H1 (cell line): ENCODE results near the gene DAPK2. TPM values are rescaled to one million over a fixed set of nuclear protein-coding genes. Genes with fewer than 3 reads are reported as not detected.

ENCODE experiments used
- CTCF ChIA-PET: fragments of 300-600 bp; sonication (Branson Sonifier 250); formaldehyde crosslinking; loops from one replicate; lab custom pipeline; 2021; ENCODE audit not compliant: partially characterized antibody; lab: Charles Lee
- POLR2A ChIA-PET: fragments of 300-600 bp; sonication (Branson Sonifier 250); formaldehyde crosslinking; loops from one replicate; lab custom pipeline; 2021; ENCODE audit warnings: inconsistent platforms; ENCODE audit not compliant: partially characterized antibody; lab: Charles Lee
- DNase-seq, 2 experiments: peaks; one replicate each; pipeline versions ENCODE4 v3.0.0 to v3.0.0-alpha.2; 2010 to 2022; ENCODE audit warnings: low spot score in 2 of 2, low read depth in 1 of 2, mixed read lengths in 1 of 2
- FAIRE-seq: peaks from 2 replicates; lab custom pipeline; 2011; peaks lifted over from hg19 to GRCh38; lab: Jason Lieb, UNC
- H2AFZ ChIP-seq: 2 replicates; pipeline ENCODE4 v1.8.1; 2012; ENCODE audit warnings: low read length, inconsistent platforms
- H2AK5ac ChIP-seq: 2 replicates; pipeline ENCODE4 v1.6.1; 2013; ENCODE audit warnings: low read depth, low read length
- H2BK120ac ChIP-seq: replicated peaks from 2 replicates; pipeline ENCODE3; 2013; ENCODE audit warnings: low read depth, low read length, inconsistent platforms
- H2BK12ac ChIP-seq: 2 replicates; pipeline ENCODE4 v1.6.1; 2013; ENCODE audit warnings: low read depth, low read length
- H2BK15ac ChIP-seq: 2 replicates; pipeline ENCODE4 v1.6.1; 2013; ENCODE audit warnings: low read length
- H2BK20ac ChIP-seq: 2 replicates; pipeline ENCODE4 v1.6.1; 2013; ENCODE audit warnings: low read length
- H2BK5ac ChIP-seq: 2 replicates; pipeline ENCODE4 v1.6.1; 2013; ENCODE audit warnings: low read depth, low read length
- H3K14ac ChIP-seq: 2 replicates; pipeline ENCODE4 v1.6.1; 2013; ENCODE audit warnings: inconsistent platforms; ENCODE audit not compliant: insufficient read length
- H3K18ac ChIP-seq: 2 replicates; pipeline ENCODE4 v1.6.1; 2013; ENCODE audit warnings: low read length; ENCODE audit errors: extremely low read depth
- H3K23ac ChIP-seq: 2 replicates; pipeline ENCODE4 v1.6.1; 2013; ENCODE audit warnings: inconsistent platforms; ENCODE audit not compliant: insufficient read length
- H3K23me2 ChIP-seq: 2 replicates; pipeline ENCODE4 v1.6.1; 2013; ENCODE audit warnings: low read depth, low read length
- H3K27ac ChIP-seq: 2 replicates; pipeline ENCODE4 v1.6.1; 2011; ENCODE audit warnings: low read depth, low read length, inconsistent platforms
- H3K27me3 ChIP-seq, 4 experiments: replicated peaks in 1 of 4; 1 replicate in 1 of 4; 2 replicates in 3 of 4; pipeline versions ENCODE4 v1.6.1 to v1.8.1; 2011 to 2013; ENCODE audit warnings: low read length in 3 of 4, mild to moderate bottlenecking in 3 of 4, inconsistent platforms in 2 of 4, mixed read lengths in 2 of 4, moderate library complexity in 1 of 4; ENCODE audit not compliant: control insufficient read depth in 3 of 4, insufficient read depth in 3 of 4; ENCODE audit errors: extremely low read depth in 1 of 4
- H3K36me3 ChIP-seq, 4 experiments: 2 replicates each; pipeline versions ENCODE4 v1.6.1 to v1.8.1; 2011 to 2013; ENCODE audit warnings: mild to moderate bottlenecking in 4 of 4, low read length in 3 of 4, moderate library complexity in 2 of 4, control low read depth in 1 of 4, inconsistent platforms in 1 of 4; ENCODE audit not compliant: insufficient read depth in 4 of 4, control insufficient read depth in 2 of 4
- H3K4ac ChIP-seq: replicated peaks from 2 replicates; pipeline ENCODE3; 2013; ENCODE audit warnings: low read length, low read depth, mixed read lengths, inconsistent platforms; ENCODE audit not compliant: insufficient read length
- H3K4me1 ChIP-seq, 4 experiments: replicated peaks in 1 of 4; 1 replicate in 1 of 4; 2 replicates in 3 of 4; pipeline versions ENCODE4 v1.6.1 to v1.8.1; 2011 to 2013; ENCODE audit warnings: low read length in 3 of 4, inconsistent platforms in 2 of 4, mixed read lengths in 1 of 4; ENCODE audit not compliant: insufficient read depth in 4 of 4, control insufficient read depth in 3 of 4
- H3K4me2 ChIP-seq, 2 experiments: 2 replicates each; pipeline versions ENCODE4 v1.6.1 to v1.8.1; 2011 to 2013; ENCODE audit warnings: low read depth in 2 of 2, low read length in 2 of 2, control low read depth in 1 of 2, inconsistent platforms in 1 of 2, mild to moderate bottlenecking in 1 of 2; ENCODE audit not compliant: insufficient read depth in 1 of 2
- H3K4me3 ChIP-seq, 4 experiments: fragments of 200-600, 300-600 bp in 1 of 4; sonication (generic), shearing (Covaris generic), sonication (Bioruptor Twin) in 1 of 4; 2 replicates each; pipeline versions ENCODE4 v1.5.1 to v1.8.1; 2011 to 2016; ENCODE audit warnings: low read length in 4 of 4, low read depth in 3 of 4, control low read depth in 2 of 4, inconsistent platforms in 2 of 4, mild to moderate bottlenecking in 2 of 4, mixed read lengths in 1 of 4, moderate library complexity in 1 of 4; ENCODE audit not compliant: insufficient read depth in 2 of 4; ENCODE audit errors: extremely low read depth in 1 of 4
- H3K56ac ChIP-seq: replicated peaks from 2 replicates; pipeline ENCODE3; 2013; ENCODE audit warnings: low read depth, mild to moderate bottlenecking, mixed read lengths, low read length, inconsistent platforms; ENCODE audit not compliant: insufficient read length
- H3K79me1 ChIP-seq: 2 replicates; pipeline ENCODE4 v1.6.1; 2013; ENCODE audit warnings: low read depth, low read length, control low read depth
- H3K79me2 ChIP-seq, 2 experiments: 2 replicates each; pipeline versions ENCODE4 v1.6.1 to v1.8.1; 2012 to 2013; ENCODE audit warnings: low read length in 2 of 2, mild to moderate bottlenecking in 2 of 2, inconsistent platforms in 1 of 2; ENCODE audit not compliant: insufficient read depth in 2 of 2, control insufficient read depth in 1 of 2
- H3K9ac ChIP-seq, 4 experiments: replicated peaks in 1 of 4; 1 replicate in 1 of 4; 2 replicates in 3 of 4; pipeline versions ENCODE4 v1.6.1 to v1.8.1; 2011 to 2013; ENCODE audit warnings: low read depth in 3 of 4, low read length in 3 of 4, control low read depth in 2 of 4, mild to moderate bottlenecking in 2 of 4, moderate library complexity in 2 of 4, inconsistent platforms in 1 of 4; ENCODE audit errors: extremely low read depth in 1 of 4
- H3K9me3 ChIP-seq, 2 experiments: 2 replicates each; pipeline versions ENCODE4 v1.6.1 to v1.8.1; 2012 to 2013; ENCODE audit warnings: mild to moderate bottlenecking in 2 of 2, moderate library complexity in 2 of 2, control low read depth in 1 of 2, inconsistent platforms in 1 of 2, low read depth in 1 of 2, low read length in 1 of 2, mixed read lengths in 1 of 2; ENCODE audit not compliant: insufficient read depth in 2 of 2
- H4K20me1 ChIP-seq, 2 experiments: replicated peaks in 1 of 2; 2 replicates each; pipeline versions ENCODE3 to v1.8.1; 2011 to 2013; ENCODE audit warnings: inconsistent platforms in 2 of 2, low read length in 2 of 2, mild to moderate bottlenecking in 1 of 2; ENCODE audit not compliant: insufficient read depth in 2 of 2, control insufficient read depth in 1 of 2
- H4K5ac ChIP-seq: 2 replicates; pipeline ENCODE4 v1.6.1; 2013; ENCODE audit warnings: low read length, low read depth, mixed read lengths, inconsistent platforms; ENCODE audit not compliant: insufficient read length
- H4K8ac ChIP-seq: 2 replicates; pipeline ENCODE4 v1.8.0; 2013; ENCODE audit warnings: mild to moderate bottlenecking, moderate library complexity, low read length, inconsistent platforms; ENCODE audit not compliant: insufficient read depth; ENCODE audit errors: extremely low read depth
- H4K91ac ChIP-seq: replicated peaks from 2 replicates; pipeline ENCODE3; 2013; ENCODE audit warnings: low read length, mixed read lengths, inconsistent platforms; ENCODE audit not compliant: insufficient read length
- GTF2F1 ChIP-seq: IDR thresholded peaks from 2 replicates; pipeline ENCODE4 v1.6.1; 2012; ENCODE audit warnings: low read depth, low read length, improper control_type of control experiment, borderline replicate concordance
- HDAC2 ChIP-seq, 2 experiments: fragments of 300-600 bp in 1 of 2; sonication (generic) in 1 of 2; IDR thresholded peaks; 2 replicates each; pipeline ENCODE4 v1.6.1; 2011 to 2012; ENCODE audit warnings: low read depth in 2 of 2, low read length in 2 of 2, mild to moderate bottlenecking in 2 of 2, moderate library complexity in 2 of 2, borderline replicate concordance in 1 of 2, inconsistent platforms in 1 of 2
- KDM1A ChIP-seq: fragments of 200-600, 300-600 bp; sonication (generic); IDR thresholded peaks from 2 replicates; pipeline ENCODE4 v1.7.1; 2016; ENCODE audit warnings: mild to moderate bottlenecking, low read length, borderline replicate concordance
- RBBP5 ChIP-seq: IDR thresholded peaks from 2 replicates; pipeline ENCODE4 v1.7.1; 2012; ENCODE audit warnings: low read depth, mild to moderate bottlenecking, inconsistent platforms, low read length, moderate library complexity, borderline replicate concordance
- RXRA ChIP-seq: IDR thresholded peaks from 2 replicates; pipeline ENCODE4 v1.6.1; 2011; ENCODE audit warnings: low read depth, mild to moderate bottlenecking, low read length, moderate library complexity; ENCODE audit not compliant: insufficient read depth
- SAP30 ChIP-seq: fragments of 300-600 bp; sonication (generic); IDR thresholded peaks from 2 replicates; pipeline ENCODE4 v1.7.1; 2012; ENCODE audit warnings: low read length, moderate library complexity, mild to moderate bottlenecking, inconsistent platforms; ENCODE audit not compliant: insufficient read depth, insufficient replicate concordance
- ZNF274 ChIP-seq: IDR thresholded peaks from 2 replicates; pipeline ENCODE4 v1.7.0; 2012; ENCODE audit warnings: low read length, borderline replicate concordance; ENCODE audit errors: extremely low read depth
- WGBS, 2 experiments: shearing (Covaris generic) in 1 of 2; methylation state at CpG; one replicate each; pipeline versions ENCODE4 v1.1.6 to v1.1.7; 2013 to 2015; ENCODE audit warnings: low lambda C conversion rate in 2 of 2, mixed read lengths in 2 of 2, inconsistent platforms in 1 of 2, low coverage in 1 of 2, missing lambda C conversion rate in 1 of 2; ENCODE audit not compliant: insufficient replicate concordance in 2 of 2, insufficient coverage in 1 of 2, insufficient read length in 1 of 2; ENCODE audit errors: extremely low coverage in 1 of 2, missing lambda C conversion rate in 1 of 2; 5-methylcytosine and 5-hydroxymethylcytosine counted together
- polyA plus RNA-seq, 7 experiments: library from polyadenylated mRNA; depleted of rRNA in 3 of 7; stranded (reverse) in 5 of 7; unstranded in 2 of 7; fragments of >200 nt in 5 of 7; fragments of 200-250 nt in 2 of 7; gene quantifications; 1 replicate in 5 of 7; 2 replicates in 1 of 7; 4 replicates in 1 of 7; pipeline versions ENCODE4 v1.2.1 to v1.2.3, GENCODE V29; 2011 to 2013; ENCODE audit warnings: missing spikeins in 2 of 7, mixed read lengths in 2 of 7
- total RNA-seq: library from RNA; stranded (reverse); fragmentation: NEBNext Ultra II Directional; extraction: Animal tissue kit (Norgen Biotek cat#: 25700); gene quantifications from 2 replicates; pipeline ENCODE4 v1.2.1, GENCODE V29; 2021

The DAPK2 gene
- total and polyA plus RNA-seq, 2 of the 8 experiments (the other 6 are each of a cell fraction or from before 2014, with no cell fraction given), result 1.8 to 2.9 TPM

- H2AK5ac ChIP-seq, result no peak overlapping the region
- H2BK12ac ChIP-seq, result no peak overlapping the region
- H3K27me3 ChIP-seq, result no peaks in the 10 kb centered on the region
- no peaks in the 10 kb centered on the region for H3K79me2 ChIP-seq
- no peaks in the 10 kb centered on the region for H3K36me3 ChIP-seq
- H3K9ac ChIP-seq, result no peak overlapping the region
- H3K18ac ChIP-seq, result no peak overlapping the region
- ChIA-PET POLR2A (no interaction called here), CTCF (interaction anchor here (0.6 to 2.6 kb wide), 13 partner anchors 9 to 156 kb away, joined by 3 to 16 read pairs (median 3); no protein-coding TSS in a partner anchor)
- no peak overlapping the region for H3K23ac ChIP-seq
- no peaks in the 10 kb centered on the region for H4K20me1 ChIP-seq
- no peak overlapping the region for H3K56ac ChIP-seq
- no peak for FAIRE-seq
- no peak overlapping the region for H3K14ac ChIP-seq
- H4K91ac ChIP-seq, result no peak overlapping the region
- peaks cover 0 to 18% (median 7%) of the 10 kb centered on the region in 4 experiments; a peak in 5 of 7 replicates for H3K4me1 ChIP-seq
- H3K23me2 ChIP-seq, result no peaks in the 10 kb centered on the region
- H3K4ac ChIP-seq, result no peak overlapping the region
- H4K5ac ChIP-seq, result no peak overlapping the region
- no peak overlapping the region for H3K4me2 ChIP-seq
- no peak for DNase-seq
- H2BK120ac ChIP-seq, result no peak overlapping the region
- H2BK5ac ChIP-seq, result no peak overlapping the region
- no peak overlapping the region for H3K4me3 ChIP-seq
- 81% methylated on average over 3 of the region's 3 CpGs; no CpG with 5 or more reads in 1 of the 2 experiments for WGBS, 2 experiments
- H3K27ac ChIP-seq, result no peak overlapping the region
- H3K79me1 ChIP-seq, result no peaks in the 10 kb centered on the region
- H2AFZ ChIP-seq, result no peak overlapping the region
- 0 out of 2 replicates have a peak overlapping the region, but pooled peaks have one; percentile 63 for H2BK15ac ChIP-seq
- no peak overlapping the region for H2BK20ac ChIP-seq
- no peak overlapping the region for H4K8ac ChIP-seq
- H3K9me3 ChIP-seq, result no peaks in the 10 kb centered on the region
- TF ChIP-seq RBBP5 (no peak), SAP30 (no peak), GTF2F1 (no peak), HDAC2 (IDR thresholded peaks at IDR 0.05; ENCODE audit: borderline replicate concordance in 1 of 2, low read depth in 2 of 2, low read length in 2 of 2) (no peak), KDM1A (no peak), RXRA (no peak), ZNF274 (no peak)
These were observed 130.9 kb downstream of the DAPK2 start for GRCh38 chr15:63915209-63915872.
